NOMO-1 treated with DMSO at 0.1 percent for 48 hours (cell line): ENCODE results near the gene PROK1.
A peak's percentile ranks its signal among the peaks of the same experiment; 100 is the strongest.

ENCODE experiments used
- DNase-seq: peaks from one replicate; lab custom pipeline; 2025; ENCODE audit not compliant: unreplicated experiment; lab: John Stamatoyannopoulos, UW

PROK1 gene

DNA sequence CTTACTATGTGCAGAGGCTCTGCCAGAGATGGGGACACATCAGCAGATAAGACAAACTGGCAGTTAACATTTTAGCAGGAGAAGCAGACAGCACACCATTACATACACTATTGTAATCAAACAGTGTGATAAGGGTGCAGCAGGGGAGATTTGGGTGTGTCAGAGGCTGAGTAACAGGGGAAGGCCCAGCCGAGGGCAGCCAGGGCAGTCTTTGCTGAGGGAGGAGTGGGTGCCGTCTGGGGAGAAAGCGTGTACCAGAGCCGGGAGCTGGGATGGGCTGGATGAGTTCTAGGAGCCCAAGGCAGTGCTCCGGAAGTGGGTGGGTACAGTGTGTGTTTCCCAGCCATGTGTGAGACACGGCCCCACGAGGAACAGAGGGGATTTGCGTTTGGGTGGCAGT is 36.8 kb downstream of the PROK1 start:
- DNase-seq, result no peak

DNA sequence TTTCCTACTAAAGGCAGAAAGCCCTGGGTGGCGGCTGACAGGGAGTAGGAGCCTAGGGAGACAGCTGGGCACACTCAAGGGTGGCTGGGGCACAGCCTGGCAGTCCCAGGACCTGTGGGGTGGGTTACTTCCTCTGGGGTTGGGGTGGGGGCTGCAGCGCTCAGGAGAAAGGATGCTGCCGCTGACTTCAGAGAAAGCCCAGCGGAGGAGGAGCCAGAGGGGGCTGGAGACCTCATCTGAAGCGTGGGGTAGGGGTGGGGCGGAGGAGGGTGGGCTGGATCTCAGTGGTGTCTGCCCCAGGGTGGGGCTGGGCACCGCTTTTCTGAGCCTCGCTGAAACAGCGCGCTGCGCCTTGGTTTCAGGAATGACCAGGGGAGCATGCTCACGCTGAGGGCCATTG is 37.2 kb downstream of the PROK1 start:
- DNase-seq, result no peak

GRCh38 chr1:110488867-110489266 is 37.9 kb downstream of the PROK1 start:
- no peak for DNase-seq

DNA sequence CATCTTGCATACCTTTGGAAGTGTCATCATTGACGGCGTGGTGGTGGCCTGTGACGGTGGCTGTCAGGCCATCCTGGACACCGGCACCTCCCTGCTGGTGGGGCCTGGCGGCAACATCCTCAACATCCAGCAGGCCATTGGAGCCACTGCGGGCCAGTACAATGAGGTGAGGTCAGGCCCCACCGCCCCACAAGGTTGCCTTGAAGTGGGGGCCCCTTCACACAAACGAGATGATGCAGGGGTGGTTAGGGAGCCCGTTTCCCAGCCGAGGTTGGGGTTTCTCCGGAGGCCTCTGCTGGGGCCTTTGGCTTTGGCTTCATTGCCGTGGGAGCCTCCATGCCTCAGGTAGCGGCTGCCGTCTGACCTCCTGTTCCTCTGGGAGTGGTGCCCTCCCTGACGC is 38.5 kb downstream of the PROK1 start:
- no peak for DNase-seq

DNA sequence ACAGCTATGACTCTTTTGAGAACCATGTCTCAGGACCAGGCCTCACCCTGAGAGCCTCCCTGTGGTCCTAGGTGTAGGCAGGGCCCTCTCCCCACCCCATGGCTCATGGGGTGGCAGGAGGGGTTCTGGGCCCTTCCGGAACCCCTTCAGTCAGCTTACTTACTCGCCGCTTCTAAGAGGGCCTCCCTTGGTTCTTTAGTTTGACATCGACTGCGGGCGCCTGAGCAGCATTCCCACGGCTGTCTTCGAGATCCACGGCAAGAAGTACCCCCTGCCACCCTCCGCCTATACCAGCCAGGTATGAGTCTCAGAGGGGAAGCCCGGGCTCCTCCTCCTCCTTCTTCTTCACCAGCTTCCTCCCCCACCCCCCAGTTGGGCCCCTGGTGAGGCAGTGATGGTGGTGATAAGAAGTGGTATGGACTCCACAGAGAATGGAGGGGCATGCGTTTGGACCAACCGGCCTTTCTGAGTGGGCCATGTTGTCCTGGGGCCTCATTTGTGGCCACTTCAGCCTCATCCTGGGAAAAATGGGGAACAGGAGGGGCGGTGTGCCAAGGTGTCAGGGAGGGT is 39.1 kb downstream of the PROK1 start:
- DNase-seq, result no peak

- no peak for DNase-seq
Measured at GRCh38 chr1:110490791-110491451, 40.0 kb downstream of the PROK1 start.

- no peak for DNase-seq
Measured at GRCh38 chr1:110492573-110492972, 41.6 kb downstream of the PROK1 start.

- DNase-seq, result no peak
Measured at GRCh38 chr1:110493059-110493699, 42.2 kb downstream of the PROK1 start.

- no peak for DNase-seq
Measured at GRCh38 chr1:110494036-110494435, 43.1 kb downstream of the PROK1 start.

DNA sequence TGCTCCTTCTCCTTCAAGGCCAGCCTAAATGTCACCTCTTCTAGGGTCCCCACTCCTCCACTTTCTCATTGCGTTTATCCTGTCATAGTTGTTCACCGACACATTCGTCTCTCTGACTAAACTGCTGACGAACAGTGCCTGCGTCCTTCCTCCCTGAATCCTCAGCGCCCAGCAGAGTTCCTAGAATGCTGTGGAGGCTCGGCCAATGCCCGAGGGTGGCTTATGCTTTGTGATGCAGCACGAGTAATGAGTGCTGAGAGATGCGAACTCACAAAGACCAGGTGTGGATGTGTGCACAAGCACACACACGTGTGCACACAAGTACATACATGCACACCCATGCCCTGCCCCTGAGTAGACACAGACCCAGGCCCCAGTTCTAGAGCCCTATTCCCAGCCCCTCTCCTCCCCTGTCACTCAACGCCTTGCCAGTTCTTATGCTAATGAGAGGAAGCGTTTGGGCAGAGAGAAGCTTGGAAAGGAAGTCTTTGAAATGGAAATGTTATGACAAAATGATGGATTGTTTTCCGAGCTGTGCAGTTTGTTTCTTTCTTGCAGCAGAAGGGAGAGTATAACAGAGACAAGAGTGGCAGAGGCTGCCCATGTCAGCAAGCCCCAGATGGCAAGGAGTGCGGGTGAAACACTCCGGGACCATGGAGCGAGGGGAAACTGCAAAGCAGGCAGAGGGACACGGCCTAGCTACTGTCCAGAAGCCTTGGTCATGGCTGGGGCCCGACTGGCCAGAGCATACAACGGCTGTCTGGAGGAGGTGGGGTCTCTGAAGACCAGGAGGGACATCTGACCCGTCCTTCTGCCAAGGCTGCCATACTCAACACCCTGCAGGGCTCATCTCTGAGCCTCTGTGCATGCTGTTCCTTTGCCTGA is 43.8 kb downstream of the PROK1 start:
- DNase-seq, result peak; percentile 4

- DNase-seq, result peak; percentile 70
Measured at GRCh38 chr1:110495926-110496600, 45.1 kb downstream of the PROK1 start.

DNA sequence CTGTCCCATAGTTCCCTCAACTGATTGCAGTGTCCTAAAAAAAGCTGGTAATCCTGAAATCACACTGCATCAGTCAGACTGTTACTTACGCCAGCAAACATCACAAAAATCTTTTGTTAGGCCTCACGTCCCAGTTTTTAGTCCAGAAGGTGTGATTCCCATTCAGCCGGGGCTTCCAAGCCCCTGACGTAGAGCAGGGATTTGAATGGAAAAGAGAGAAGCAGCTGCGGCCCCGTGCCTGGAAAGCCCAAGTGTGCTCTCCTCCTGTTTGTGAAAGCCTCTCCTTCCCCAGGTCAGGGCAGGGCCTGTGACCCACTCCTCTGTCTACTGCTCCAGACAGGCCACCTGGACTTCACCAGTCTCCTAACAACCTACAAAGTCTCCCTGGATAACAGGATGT is 47.3 kb downstream of the PROK1 start:
- DNase-seq, result no peak

- no peak for DNase-seq
Measured at GRCh38 chr1:110501488-110502132, 50.7 kb downstream of the PROK1 start.

- DNase-seq, result peak; percentile 88
Measured at GRCh38 chr1:110502402-110503151, 51.6 kb downstream of the PROK1 start.

DNA sequence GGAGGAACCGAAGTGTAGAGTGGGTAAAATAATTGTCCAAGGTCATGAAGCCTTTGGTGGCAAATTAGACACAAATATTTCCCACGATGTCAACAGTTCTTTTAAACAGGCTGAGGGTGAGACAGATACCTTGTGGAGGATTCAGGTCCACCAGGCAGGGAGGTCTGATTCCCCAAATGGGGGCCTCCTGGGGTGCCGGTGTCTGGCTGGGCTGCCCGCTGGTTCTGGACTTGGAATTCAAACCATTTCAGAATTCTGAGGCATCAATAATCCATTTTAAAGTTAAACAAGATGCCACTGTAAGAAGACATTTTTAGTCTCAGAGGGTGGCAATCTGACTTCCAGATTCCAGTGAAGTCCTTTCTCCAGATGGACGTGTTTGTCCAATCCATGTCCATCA is 52.5 kb downstream of the PROK1 start:
- no peak for DNase-seq

GRCh38 chr1:110504226-110504625 is 53.3 kb downstream of the PROK1 start:
- DNase-seq, result no peak

DNA sequence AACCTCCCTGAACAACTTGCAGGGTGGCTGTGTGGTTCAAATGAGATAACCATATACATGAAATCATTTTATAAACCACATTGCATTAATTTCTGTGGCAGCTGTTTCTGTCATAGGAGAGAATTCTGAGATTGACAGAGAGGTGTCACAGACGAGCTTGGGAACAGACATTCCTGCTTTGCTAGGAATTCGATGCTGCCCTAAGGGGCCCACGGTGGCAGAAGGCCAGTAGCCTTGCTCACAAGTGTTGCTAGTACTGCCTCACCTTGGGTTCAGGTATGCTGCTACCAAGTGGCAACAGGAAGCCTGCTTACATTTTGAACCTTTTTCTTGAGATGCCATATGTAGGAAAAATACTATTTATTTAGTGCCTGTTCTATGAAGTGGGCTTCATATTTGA is 54.6 kb downstream of the PROK1 start:
- DNase-seq, result no peak

DNA sequence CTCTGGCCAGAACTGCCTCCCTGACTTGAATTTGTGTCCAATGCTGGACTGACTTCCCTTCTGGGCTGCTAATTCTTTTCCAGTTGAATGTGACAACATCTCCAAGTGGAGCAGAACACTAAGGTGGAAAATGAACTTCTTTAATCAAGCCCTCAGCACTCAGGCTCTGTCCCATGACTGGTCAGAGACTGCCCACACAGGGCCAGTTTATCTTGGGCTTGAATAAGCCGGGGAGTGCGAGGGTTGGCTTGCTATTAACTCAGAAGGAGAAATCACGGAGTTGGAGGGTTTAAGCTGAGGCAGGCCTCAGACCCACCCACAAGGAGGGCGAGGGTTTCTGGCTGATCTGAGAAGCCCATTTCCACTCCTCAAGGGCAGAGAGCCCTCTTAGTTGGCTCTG is 55.6 kb downstream of the PROK1 start:
- DNase-seq, result no peak
